ENCODE data around the gene IL9.

Gene IL9

GRCh38 chr5:135890867-135891266 is 4.8 kb downstream of the IL9 start:
- DNase-seq: no peak

GRCh38 chr5:135890296-135890695 is 5.3 kb downstream of the IL9 start:
- DNase-seq: no peak

- no peak for DNase-seq
Measured at GRCh38 chr5:135887881-135888614, 7.6 kb downstream of the IL9 start.

GRCh38 chr5:135887447-135887864 is 8.2 kb downstream of the IL9 start:
- DNase-seq: peak; percentile 16

GRCh38 chr5:135886136-135886535 is 9.5 kb downstream of the IL9 start:
- DNase-seq: no peak

GRCh38 chr5:135885031-135885430 is 10.6 kb downstream of the IL9 start:
- DNase-seq: no peak

- no peak for DNase-seq
Measured at GRCh38 chr5:135883441-135883840, 12.2 kb downstream of the IL9 start.

- no peak for DNase-seq
Measured at GRCh38 chr5:135883026-135883425, 12.6 kb downstream of the IL9 start.

GRCh38 chr5:135881819-135882218 is 13.8 kb downstream of the IL9 start:
- DNase-seq: no peak

GRCh38 chr5:135881244-135881643 is 14.4 kb downstream of the IL9 start:
- no peak for DNase-seq

GRCh38 chr5:135880801-135881200 is 14.8 kb downstream of the IL9 start:
- no peak for DNase-seq

GRCh38 chr5:135880278-135880677 is 15.4 kb downstream of the IL9 start:
- DNase-seq: no peak

GRCh38 chr5:135879591-135879990 is 16.1 kb downstream of the IL9 start:
- no peak for DNase-seq

- no peak for DNase-seq
Measured at GRCh38 chr5:135878156-135878620, 17.5 kb downstream of the IL9 start.

- no peak for DNase-seq
Measured at GRCh38 chr5:135877570-135878155, 18.0 kb downstream of the IL9 start.

GRCh38 chr5:135876146-135876545 is 19.5 kb downstream of the IL9 start:
- no peak for DNase-seq

- no peak for DNase-seq
Measured at GRCh38 chr5:135875567-135875966, 20.1 kb downstream of the IL9 start.

GRCh38 chr5:135874461-135874860 is 21.2 kb downstream of the IL9 start:
- DNase-seq: no peak

- no peak for DNase-seq
Measured at GRCh38 chr5:135873831-135874230, 21.8 kb downstream of the IL9 start.

GRCh38 chr5:135871268-135871915 is 24.2 kb downstream of the IL9 start:
- no peak for DNase-seq

- no peak for DNase-seq
Measured at GRCh38 chr5:135869935-135870334, 25.7 kb downstream of the IL9 start.

GRCh38 chr5:135869276-135869675 is 26.4 kb downstream of the IL9 start:
- DNase-seq: no peak

- no peak for DNase-seq
Measured at GRCh38 chr5:135868681-135869080, 27.0 kb downstream of the IL9 start.

GRCh38 chr5:135867599-135867998 is 28.0 kb downstream of the IL9 start:
- DNase-seq: no peak
